ENCODE data around the gene ESPNL.

The ESPNL gene

DNA sequence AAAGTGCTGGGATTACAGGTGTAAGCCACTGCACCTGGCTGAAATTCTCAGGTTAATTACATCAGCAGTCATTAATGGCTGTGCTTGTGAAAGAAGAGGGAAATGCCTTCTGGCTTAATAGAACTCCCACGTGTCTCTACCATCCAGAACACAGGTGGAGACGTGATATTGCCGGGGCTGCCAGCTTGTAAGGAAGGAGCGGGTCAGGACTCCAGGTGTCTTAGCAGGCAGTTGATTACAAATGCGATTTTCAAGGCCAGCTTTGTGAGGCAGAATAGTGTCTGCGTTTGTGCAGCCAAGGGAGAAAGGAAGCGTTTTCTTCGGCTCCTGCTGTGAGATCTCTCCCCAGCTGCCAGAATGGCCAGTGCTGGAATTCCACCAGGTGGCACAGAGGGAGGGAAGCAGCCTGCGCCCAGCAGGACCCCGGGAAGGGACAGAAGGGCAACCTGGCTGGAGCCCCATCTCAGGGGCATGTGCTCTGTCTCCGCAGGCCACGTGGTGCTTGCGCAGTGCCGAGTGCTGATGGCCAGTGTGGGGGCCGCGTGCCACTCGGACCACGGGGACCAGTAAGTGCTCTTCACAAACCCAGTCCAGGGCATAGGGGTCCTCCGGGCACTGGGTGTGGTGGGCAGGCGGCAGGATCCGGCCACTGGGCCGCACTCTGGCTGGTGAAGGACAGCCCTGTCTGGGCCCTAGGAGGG, 3.7 kb upstream of the ESPNL start:
- intact Hi-C loops (cut with DNase I; ENCODE audit: low total_unique reads) = no loop called here
- H3K36me3 ChIP-seq = peaks cover 0 to 34% (median 4%) of the 10 kb centered on the region in 3 donors
- TF ChIP-seq, protein P1, sequence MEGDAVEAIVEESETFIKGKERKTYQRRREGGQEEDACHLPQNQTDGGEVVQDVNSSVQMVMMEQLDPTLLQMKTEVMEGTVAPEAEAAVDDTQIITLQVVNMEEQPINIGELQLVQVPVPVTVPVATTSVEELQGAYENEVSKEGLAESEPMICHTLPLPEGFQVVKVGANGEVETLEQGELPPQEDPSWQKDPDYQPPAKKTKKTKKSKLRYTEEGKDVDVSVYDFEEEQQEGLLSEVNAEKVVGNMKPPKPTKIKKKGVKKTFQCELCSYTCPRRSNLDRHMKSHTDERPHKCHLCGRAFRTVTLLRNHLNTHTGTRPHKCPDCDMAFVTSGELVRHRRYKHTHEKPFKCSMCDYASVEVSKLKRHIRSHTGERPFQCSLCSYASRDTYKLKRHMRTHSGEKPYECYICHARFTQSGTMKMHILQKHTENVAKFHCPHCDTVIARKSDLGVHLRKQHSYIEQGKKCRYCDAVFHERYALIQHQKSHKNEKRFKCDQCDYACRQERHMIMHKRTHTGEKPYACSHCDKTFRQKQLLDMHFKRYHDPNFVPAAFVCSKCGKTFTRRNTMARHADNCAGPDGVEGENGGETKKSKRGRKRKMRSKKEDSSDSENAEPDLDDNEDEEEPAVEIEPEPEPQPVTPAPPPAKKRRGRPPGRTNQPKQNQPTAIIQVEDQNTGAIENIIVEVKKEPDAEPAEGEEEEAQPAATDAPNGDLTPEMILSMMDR (IDR thresholded peaks at IDR 0.05) = no peak
- no peak overlapping the region for H3K4me3 ChIP-seq
- DNase-seq = no peak
- H3K9me3 ChIP-seq = no peaks in the 10 kb centered on the region
- H3K27me3 ChIP-seq = no peaks in the 10 kb centered on the region
- H3K4me1 ChIP-seq = no peaks in the 10 kb centered on the region
- H3K27ac ChIP-seq = no peak overlapping the region

DNA sequence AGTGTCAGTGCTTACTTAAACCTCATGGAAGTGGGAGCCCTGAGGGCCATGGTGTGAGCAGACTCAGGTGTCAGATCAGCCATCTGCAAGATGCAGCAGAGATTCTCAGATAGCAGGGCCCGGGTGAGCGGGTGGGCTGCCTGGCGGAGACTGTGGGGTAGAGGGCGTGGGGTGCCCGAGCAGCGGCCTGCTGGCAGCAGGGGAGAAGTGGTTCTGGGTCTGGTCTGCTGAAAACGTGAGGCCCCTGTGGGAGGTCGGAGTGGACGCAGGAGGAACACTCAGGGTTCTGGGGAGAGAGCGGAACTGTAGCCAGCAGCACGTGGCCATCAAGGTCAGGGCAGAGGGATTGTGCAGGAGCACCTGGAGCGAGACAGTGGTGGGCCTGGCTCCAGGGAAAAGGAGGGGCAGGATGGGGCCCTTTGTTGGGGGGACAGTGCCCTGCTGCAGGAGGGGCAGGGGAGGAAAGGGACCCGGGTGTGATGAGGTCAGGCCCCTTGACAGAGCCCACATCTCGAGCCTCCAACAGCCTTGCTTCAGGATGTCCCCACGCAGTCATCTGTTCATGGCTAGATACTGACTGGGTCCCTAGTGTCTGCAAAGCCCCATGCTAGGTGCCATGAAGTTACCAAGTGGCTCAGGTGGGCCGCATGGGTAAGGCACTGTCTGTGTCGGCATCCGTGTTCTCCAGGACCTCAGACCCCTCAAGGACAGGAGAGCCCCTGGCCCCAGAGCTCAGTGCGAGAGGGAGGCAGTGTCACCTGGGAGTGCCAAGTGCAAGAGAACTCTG, 2.7 kb upstream of the ESPNL start:
- TF ChIP-seq, protein P1 (IDR thresholded peaks at IDR 0.05) = no peak
- no peak overlapping the region for H3K4me3 ChIP-seq
- H3K9me3 ChIP-seq = no peaks in the 10 kb centered on the region
- H3K4me1 ChIP-seq = no peaks in the 10 kb centered on the region
- no peak overlapping the region for H3K27ac ChIP-seq
- DNase-seq = no peak
- H3K27me3 ChIP-seq = no peaks in the 10 kb centered on the region
- intact Hi-C loops (cut with DNase I; ENCODE audit: low total_unique reads) = no loop called here
- peaks cover 0 to 26% (median 4%) of the 10 kb centered on the region in 3 donors for H3K36me3 ChIP-seq

DNA sequence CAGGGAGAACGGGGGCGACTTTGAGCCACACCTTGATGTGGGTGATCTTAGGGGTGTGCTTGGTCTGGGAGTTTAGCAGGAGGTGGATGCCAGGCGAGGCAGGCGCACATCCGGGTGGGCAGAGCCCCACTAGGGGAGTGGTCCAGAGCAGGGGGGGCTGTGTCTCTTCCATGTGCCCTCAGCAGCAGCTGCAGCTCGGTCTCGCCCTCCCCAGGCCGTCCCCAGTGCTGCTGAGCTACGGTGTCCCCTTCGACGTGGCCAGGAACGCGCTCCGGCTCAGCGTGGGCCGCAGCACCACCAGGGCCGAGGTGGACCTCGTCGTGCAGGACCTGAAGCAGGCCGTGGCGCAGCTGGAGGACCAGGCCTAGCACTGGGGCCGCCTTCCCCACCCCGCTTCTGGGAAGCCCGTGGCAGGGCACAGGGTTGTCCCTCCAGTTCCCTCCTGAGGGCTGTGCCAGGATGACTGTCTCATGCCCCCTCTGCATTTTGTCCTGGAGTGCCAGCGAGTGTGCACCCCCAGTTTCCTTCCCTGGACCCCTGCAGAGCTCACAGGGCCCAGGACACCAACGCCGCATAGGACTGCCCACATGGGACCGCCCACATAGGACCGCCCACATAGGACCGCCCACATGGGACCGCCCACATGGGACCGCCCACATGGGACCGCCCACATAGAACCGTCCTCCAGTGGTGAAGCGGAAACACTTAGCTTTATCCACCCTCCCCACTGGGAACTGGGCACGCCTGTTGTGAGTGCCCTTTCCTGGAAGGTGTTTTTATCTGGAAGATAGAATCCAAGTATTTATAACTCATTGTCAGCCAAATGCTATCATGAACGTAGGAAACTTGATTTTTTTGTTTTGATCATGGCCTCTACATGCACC, 1.9 kb upstream of the ESPNL start:
- peaks cover 0 to 18% (median 4%) of the 10 kb centered on the region in 3 donors for H3K36me3 ChIP-seq
- intact Hi-C loops (cut with DNase I; ENCODE audit: low total_unique reads) = no loop called here
- H3K4me1 ChIP-seq = no peaks in the 10 kb centered on the region
- H3K27me3 ChIP-seq = no peaks in the 10 kb centered on the region
- TF ChIP-seq, protein P1 (IDR thresholded peaks at IDR 0.05) = no peak
- H3K9me3 ChIP-seq = no peaks in the 10 kb centered on the region
- no peak overlapping the region for H3K27ac ChIP-seq
- no peak for DNase-seq
- no peak overlapping the region for H3K4me3 ChIP-seq

DNA sequence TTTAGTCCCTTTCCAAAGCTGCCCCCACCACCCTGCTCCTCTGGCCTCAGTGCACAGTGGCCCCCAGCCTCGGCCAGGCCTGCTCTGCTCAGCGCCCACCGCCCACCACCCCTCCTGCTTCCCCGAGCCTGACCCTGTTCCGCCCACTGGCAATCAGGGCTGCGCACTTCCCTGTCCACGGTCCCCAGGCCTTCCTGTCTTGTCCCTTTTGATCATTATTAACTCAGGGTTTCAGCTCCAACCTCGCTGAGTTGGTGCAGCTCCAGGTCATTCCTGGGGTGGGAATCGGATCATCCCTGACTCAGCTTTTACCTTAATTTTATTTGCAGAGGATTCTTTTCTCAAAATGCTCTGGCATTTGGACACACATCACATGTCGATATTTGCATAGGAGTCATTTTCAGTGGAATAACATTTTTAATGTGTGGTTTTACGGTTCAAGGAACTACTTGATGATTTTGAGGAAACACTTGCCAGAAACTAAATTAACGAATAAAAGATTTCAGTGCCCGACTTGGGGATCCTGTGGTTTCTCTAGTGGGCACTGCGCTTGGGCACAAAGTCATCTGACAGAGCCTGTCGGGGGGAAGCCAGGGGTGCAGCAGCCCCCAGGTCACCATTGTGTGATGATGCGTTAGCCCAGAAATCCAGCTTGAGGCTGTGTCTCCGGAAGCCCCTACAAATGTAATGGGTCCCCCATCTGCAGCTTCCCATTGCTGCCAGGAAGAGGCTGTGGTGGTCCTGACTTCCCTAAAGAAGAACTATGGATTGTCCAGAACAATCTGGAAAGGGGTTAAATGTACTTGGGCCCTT, 1.0 kb upstream of the ESPNL start:
- TF ChIP-seq, protein P1 (IDR thresholded peaks at IDR 0.05) = no peak
- intact Hi-C loops (cut with DNase I; ENCODE audit: low total_unique reads) = no loop called here
- Histone ChIP-seq H3K27me3 (no peaks in the 10 kb centered on the region), H3K4me3 (no peak overlapping the region), H3K9me3 (no peaks in the 10 kb centered on the region), H3K27ac (no peak overlapping the region), H3K36me3 (peaks cover 0 to 17% (median 4%) of the 10 kb centered on the region in 3 donors), H3K4me1 (no peaks in the 10 kb centered on the region)
- DNase-seq = peak in 1 of 2 donors; percentile 43

DNA sequence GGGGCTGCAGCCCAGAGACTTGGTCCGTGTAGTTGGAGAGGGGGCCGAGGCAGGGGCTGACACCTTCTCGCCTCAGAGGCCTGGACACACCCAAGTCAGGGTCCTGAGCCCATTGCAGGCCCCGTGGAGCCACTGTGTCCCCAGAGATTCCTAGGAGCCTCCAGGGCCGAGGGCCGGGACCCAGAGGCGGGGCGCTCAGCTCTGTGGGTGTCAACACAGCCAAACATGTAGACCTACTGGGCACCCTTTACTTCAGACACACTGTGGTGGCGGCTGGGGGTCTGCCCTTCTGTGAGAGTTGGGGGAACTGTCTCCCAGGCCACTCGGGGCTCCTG, 459 bp upstream of the ESPNL start:
- no peak overlapping the region for H3K27ac ChIP-seq
- TF ChIP-seq, protein P1 (IDR thresholded peaks at IDR 0.05) = no peak
- H3K36me3 ChIP-seq = peaks cover 0 to 14% (median 0%) of the 10 kb centered on the region in 3 donors
- intact Hi-C loops (cut with DNase I; ENCODE audit: low total_unique reads) = no loop called here
- no peaks in the 10 kb centered on the region for H3K9me3 ChIP-seq
- H3K4me3 ChIP-seq = no peak overlapping the region
- no peaks in the 10 kb centered on the region for H3K4me1 ChIP-seq
- DNase-seq = no peak
- no peaks in the 10 kb centered on the region for H3K27me3 ChIP-seq
